HEK293T (cell line): ENCODE results near the gene CD200R1.

Experiments
- BHLHE40 ChIP-seq: fragments of 450-650 bp; IDR thresholded peaks from 2 replicates; pipeline ENCODE4 v1.6.1; 2016; ENCODE audit warnings: mild to moderate bottlenecking, moderate library complexity, borderline replicate concordance
- ELF4 ChIP-seq: fragments of 450-650 bp; IDR thresholded peaks from 2 replicates; pipeline ENCODE4 v1.6.1; 2017; ENCODE audit warnings: antibody characterized with exemption
- FOXM1 ChIP-seq: fragments of 450-650 bp; IDR thresholded peaks from 2 replicates; pipeline ENCODE4 v1.6.1; 2017; ENCODE audit warnings: mild to moderate bottlenecking, borderline replicate concordance
- NFRKB ChIP-seq: fragments of 450-650 bp; IDR thresholded peaks from 2 replicates; pipeline ENCODE4 v1.6.1; 2016; ENCODE audit warnings: mild to moderate bottlenecking, moderate library complexity
- SP1 ChIP-seq: fragments of 450-650 bp; IDR thresholded peaks from 2 replicates; pipeline ENCODE4 v1.6.1; 2017
- ZNF384 ChIP-seq: fragments of 450-650 bp; IDR thresholded peaks from 2 replicates; pipeline ENCODE4 v1.6.1; 2016
- TF ChIP-seq, protein P1 (sequence below): fragments of 450-650 bp; IDR thresholded peaks from 2 replicates; pipeline ENCODE4 v1.6.1; 2016

DNA sequence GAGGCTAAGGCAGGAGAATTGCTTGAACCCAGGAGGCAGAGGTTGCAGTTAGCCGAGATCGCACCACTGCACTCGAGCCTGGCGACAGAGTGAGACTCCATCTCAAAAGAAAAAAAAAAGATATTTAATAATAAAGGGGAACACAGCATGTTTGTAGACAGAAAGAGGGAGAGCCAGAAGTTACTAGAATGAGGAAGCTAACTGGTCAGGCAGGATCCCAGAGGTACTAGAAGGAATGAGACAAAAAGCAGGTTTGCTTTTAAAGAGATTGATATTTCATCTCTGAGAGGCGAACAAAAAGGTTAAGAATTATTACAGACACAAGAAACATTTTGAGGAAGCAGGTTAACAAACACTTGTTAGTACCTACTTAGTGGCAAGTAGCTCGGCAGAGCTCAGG lies 9.2 kb downstream of the CD200R1 start:
- TF ChIP-seq NFRKB = no peak
- no peak for TF ChIP-seq SP1
- TF ChIP-seq ZNF384 = no peak
- no peak for TF ChIP-seq FOXM1
- TF ChIP-seq BHLHE40 = no peak
- TF ChIP-seq, protein P1, sequence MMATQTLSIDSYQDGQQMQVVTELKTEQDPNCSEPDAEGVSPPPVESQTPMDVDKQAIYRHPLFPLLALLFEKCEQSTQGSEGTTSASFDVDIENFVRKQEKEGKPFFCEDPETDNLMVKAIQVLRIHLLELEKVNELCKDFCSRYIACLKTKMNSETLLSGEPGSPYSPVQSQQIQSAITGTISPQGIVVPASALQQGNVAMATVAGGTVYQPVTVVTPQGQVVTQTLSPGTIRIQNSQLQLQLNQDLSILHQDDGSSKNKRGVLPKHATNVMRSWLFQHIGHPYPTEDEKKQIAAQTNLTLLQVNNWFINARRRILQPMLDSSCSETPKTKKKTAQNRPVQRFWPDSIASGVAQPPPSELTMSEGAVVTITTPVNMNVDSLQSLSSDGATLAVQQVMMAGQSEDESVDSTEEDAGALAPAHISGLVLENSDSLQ = no peak
- TF ChIP-seq ELF4 = no peak
